T-helper 17 cell (primary cell): ENCODE data around the gene ACOX3. TPM values are rescaled to one million over a fixed set of nuclear protein-coding genes. Genes with fewer than 3 reads are reported as not detected.
"Not testable (repeated sequence)": the region's sequence is repeated elsewhere in the genome, so short reads cannot be mapped to it uniquely, and the experiment has no call there.

Experiments
- ATAC-seq: fragments of 150-1000 bp; cut with Tn5 transposase; 2 replicates; pipeline ENCODE4 v1.10.0; 2021; ENCODE audit warnings: mild to moderate bottlenecking, moderate library complexity
- DNase-seq, 3 donors: peaks; one replicate each; pipeline versions ENCODE4 v3.0.0 to v3.0.0-alpha.2; 2020 to 2021
- H3K9me3 ChIP-seq: one replicate; pipeline ENCODE4 v1.7.0; 2013; ENCODE audit warnings: low read length, mild to moderate bottlenecking; ENCODE audit not compliant: control insufficient read depth, poor library complexity, severe bottlenecking
- H3K27ac Mint-ChIP-seq: one replicate; pipeline ENCODE4 v1.8.0; 2022; ENCODE audit warnings: mild to moderate bottlenecking, moderate library complexity, mixed read lengths
- H3K27me3 Mint-ChIP-seq: one replicate; pipeline ENCODE4 v1.8.0; 2022; ENCODE audit warnings: mixed read lengths
- H3K36me3 Mint-ChIP-seq: one replicate; pipeline ENCODE4 v1.8.0; 2022; ENCODE audit warnings: low read depth, mixed read lengths
- H3K4me1 Mint-ChIP-seq: one replicate; pipeline ENCODE4 v1.8.0; 2022; ENCODE audit warnings: mild to moderate bottlenecking, mixed read lengths
- H3K4me3 Mint-ChIP-seq: one replicate; pipeline ENCODE4 v1.8.0; 2022; ENCODE audit warnings: mild to moderate bottlenecking, moderate library complexity, mixed read lengths
- total RNA-seq, 4 donors: library from RNA in 2 of 4; stranded (reverse) in 2 of 4; gene quantifications; one replicate each; pipeline ENCODE4 v1.2.3 and lab custom pipeline; 2022 to 2026

Gene ACOX3
- total RNA-seq, 2 donors from 2014 or later = 9.6 to 11.3 TPM

DNA sequence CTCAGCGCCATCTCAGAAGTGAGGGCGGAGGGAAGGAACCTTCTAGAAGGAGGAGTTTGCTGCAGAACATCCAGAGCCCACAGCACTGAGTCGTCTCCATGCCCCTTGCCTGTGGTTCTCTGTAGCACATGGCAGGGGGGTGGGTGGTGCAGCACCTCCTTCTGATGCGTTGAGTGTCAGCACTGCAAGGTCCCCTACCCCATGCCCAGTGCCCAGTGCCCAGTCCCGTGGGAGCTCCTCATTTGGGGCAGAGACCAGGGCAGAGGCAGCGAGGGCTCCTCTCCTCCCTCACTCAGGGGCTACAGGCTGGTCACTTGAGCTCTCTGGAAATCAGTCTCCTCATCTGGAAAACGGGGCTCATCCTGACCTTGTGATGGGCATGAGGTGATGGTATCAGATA lies 92.9 kb downstream of the ACOX3 start:
- Mint-ChIP-seq H3K27ac (no peak overlapping the region), H3K4me3 (no peak overlapping the region), H3K27me3 (peaks cover 27% of the 10 kb centered on the region), H3K4me1 (peaks cover 2% of the 10 kb centered on the region), H3K36me3 (no peaks in the 10 kb centered on the region)
- ATAC-seq (no peak), DNase-seq (no peak)
- H3K9me3 ChIP-seq = no peaks in the 10 kb centered on the region

- Mint-ChIP-seq H3K27me3 (peaks cover 32% of the 10 kb centered on the region), H3K36me3 (no peaks in the 10 kb centered on the region), H3K27ac (no peak overlapping the region), H3K4me1 (peaks cover 2% of the 10 kb centered on the region), H3K4me3 (no peak overlapping the region)
- DNase-seq = no peak
- no peak for ATAC-seq
- H3K9me3 ChIP-seq = no peaks in the 10 kb centered on the region
Observed at GRCh38 chr4:8346838-8347605, 93.5 kb downstream of the ACOX3 start.

DNA sequence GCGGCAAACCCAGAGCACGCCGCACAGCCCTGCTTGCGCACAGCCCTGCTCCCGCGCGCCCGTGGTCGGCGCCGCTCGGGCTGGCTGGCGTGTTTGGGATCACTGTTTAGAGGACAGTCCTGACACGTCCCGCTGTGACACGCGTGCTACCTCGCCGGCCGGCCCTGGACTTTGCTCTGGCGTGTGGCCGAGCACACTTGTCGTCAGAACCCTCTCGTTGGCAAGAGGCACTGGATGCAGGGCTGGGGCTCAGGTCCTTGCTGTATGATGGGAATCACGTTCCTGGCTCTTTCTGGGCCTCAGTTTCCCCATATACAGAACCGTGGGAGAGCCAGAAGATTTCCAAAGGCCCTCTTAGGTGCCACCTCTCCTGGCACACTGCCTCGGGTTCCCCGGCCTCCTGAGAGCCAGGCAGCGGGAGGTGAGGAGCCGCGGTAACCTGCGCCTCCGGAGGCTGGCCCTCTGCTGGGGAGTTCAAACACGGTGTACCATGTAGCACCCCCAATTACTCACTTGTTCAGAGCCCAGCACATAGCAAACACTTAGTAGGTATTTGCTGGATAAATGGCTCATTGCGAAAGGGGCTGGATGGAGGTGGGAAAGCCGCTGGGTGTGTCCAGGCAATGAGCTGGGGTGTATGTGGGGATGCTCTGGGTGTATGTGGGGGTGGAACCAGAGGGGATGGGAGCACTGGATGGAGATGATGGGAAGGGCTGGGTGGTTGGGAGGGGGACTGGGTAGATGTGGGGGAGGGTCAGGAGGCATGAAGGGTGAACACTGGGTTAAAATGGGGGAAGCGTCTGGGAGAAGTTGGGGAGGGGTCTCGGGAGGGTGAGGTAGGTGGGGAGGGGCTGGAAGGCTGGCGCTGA lies 94.3 kb downstream of the ACOX3 start:
- Mint-ChIP-seq H3K36me3 (peaks cover 3% of the 10 kb centered on the region), H3K4me1 (peaks cover 2% of the 10 kb centered on the region), H3K4me3 (no peak overlapping the region), H3K27me3 (peaks cover 36% of the 10 kb centered on the region), H3K27ac (no peak overlapping the region)
- ATAC-seq = no peak
- H3K9me3 ChIP-seq = no peaks in the 10 kb centered on the region
- DNase-seq = no peak

DNA sequence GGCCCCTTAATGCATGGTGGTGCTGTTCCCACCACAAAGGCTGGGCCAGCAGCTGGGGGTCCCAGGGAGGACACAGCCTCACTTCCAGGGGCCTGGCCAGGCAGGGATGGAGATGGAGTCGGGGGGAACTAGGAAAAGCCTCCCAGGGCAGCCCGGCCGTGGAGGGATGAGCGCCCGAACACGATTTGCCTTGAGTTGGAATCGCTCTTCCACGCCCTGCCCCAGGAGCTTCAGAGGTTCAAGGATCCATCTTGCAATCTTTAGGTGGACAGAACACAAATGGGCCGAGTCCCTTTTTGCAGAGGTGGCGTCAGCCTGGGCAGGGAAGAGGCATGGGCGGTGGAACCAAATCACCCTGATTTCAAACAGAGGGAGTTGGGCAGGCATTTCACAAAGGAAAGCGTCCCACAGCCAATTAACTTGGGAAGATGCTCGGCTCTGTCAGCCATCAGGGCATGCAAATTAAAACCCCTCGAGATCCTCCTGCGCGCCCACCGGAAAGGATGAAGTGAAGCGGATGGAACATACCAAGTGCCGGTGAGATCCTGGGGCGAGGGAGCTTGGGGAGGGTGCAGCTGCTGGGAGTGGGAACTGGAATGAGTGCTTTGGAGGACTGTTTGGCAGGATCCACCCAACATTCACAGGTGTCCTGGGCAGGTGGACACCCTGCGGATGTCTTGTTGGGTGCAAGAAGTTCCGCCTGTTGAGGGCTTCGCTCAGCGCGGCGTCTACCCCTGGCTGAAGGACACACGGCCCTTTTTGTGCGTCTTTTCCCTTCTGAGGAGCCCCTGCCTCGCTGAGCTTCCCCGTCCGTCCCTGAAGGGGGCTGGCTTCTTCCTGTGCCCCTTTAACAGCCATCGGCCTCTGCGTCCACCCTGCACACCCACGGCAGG lies 95.2 kb downstream of the ACOX3 start:
- ATAC-seq (no peak), DNase-seq (no peak)
- Mint-ChIP-seq H3K27me3 (peaks cover 33% of the 10 kb centered on the region), H3K36me3 (peaks cover 3% of the 10 kb centered on the region), H3K27ac (no peak overlapping the region), H3K4me1 (peaks cover 2% of the 10 kb centered on the region), H3K4me3 (no peak overlapping the region)
- no peaks in the 10 kb centered on the region for H3K9me3 ChIP-seq

- H3K36me3 Mint-ChIP-seq = peaks cover 3% of the 10 kb centered on the region
- H3K4me1 Mint-ChIP-seq = peaks cover 2% of the 10 kb centered on the region
- H3K27ac Mint-ChIP-seq = no peak overlapping the region
- H3K9me3 ChIP-seq = no peaks in the 10 kb centered on the region
- H3K27me3 Mint-ChIP-seq = peaks cover 35% of the 10 kb centered on the region
- DNase-seq (no peak), ATAC-seq (no peak)
- no peak overlapping the region for H3K4me3 Mint-ChIP-seq
Observed at GRCh38 chr4:8344377-8344776, 96.1 kb downstream of the ACOX3 start.

GRCh38 chr4:8343967-8344331 lies 96.6 kb downstream of the ACOX3 start:
- no peak for ATAC-seq
- peaks cover 35% of the 10 kb centered on the region for H3K27me3 Mint-ChIP-seq

GRCh38 chr4:8343262-8343966 lies 97.1 kb downstream of the ACOX3 start:
- peaks cover 2% of the 10 kb centered on the region for H3K4me1 Mint-ChIP-seq
- ATAC-seq = no peak

More at GRCh38 chr4:8343967-8344331, 96.6 kb downstream of the ACOX3 start:
- H3K36me3 Mint-ChIP-seq = peaks cover 3% of the 10 kb centered on the region
- peaks cover 2% of the 10 kb centered on the region for H3K4me1 Mint-ChIP-seq
- DNase-seq = no peak
- H3K27ac Mint-ChIP-seq = no peak overlapping the region
- H3K4me3 Mint-ChIP-seq = no peak overlapping the region
- no peaks in the 10 kb centered on the region for H3K9me3 ChIP-seq

GRCh38 chr4:8342651-8343261 lies 97.8 kb downstream of the ACOX3 start:
- Mint-ChIP-seq H3K4me1 (peaks cover 2% of the 10 kb centered on the region), H3K27me3 (peaks cover 35% of the 10 kb centered on the region), H3K4me3 (no peak overlapping the region), H3K27ac (no peak overlapping the region), H3K36me3 (peaks cover 3% of the 10 kb centered on the region)
- ATAC-seq = no peak
- H3K9me3 ChIP-seq = no peaks in the 10 kb centered on the region
- DNase-seq = no peak

More at GRCh38 chr4:8343262-8343966, 97.1 kb downstream of the ACOX3 start:
- H3K27me3 Mint-ChIP-seq = peaks cover 35% of the 10 kb centered on the region
- DNase-seq = no peak
- peaks cover 3% of the 10 kb centered on the region for H3K36me3 Mint-ChIP-seq
- H3K9me3 ChIP-seq = no peaks in the 10 kb centered on the region
- no peak overlapping the region for H3K27ac Mint-ChIP-seq
- no peak overlapping the region for H3K4me3 Mint-ChIP-seq

- ATAC-seq (no peak), DNase-seq (no peak)
- H3K36me3 Mint-ChIP-seq = peaks cover 3% of the 10 kb centered on the region
- peaks cover 2% of the 10 kb centered on the region for H3K4me1 Mint-ChIP-seq
- H3K27me3 Mint-ChIP-seq = peaks cover 35% of the 10 kb centered on the region
- no peaks in the 10 kb centered on the region for H3K9me3 ChIP-seq
- no peak overlapping the region for H3K4me3 Mint-ChIP-seq
- H3K27ac Mint-ChIP-seq = no peak overlapping the region
Observed at GRCh38 chr4:8341691-8342090, 98.8 kb downstream of the ACOX3 start.

- not testable (repeated sequence) for ATAC-seq, DNase-seq, H3K4me3 Mint-ChIP-seq, H3K4me1 Mint-ChIP-seq, H3K27ac Mint-ChIP-seq, H3K9me3 ChIP-seq, H3K36me3 Mint-ChIP-seq
- peaks cover 35% of the 10 kb centered on the region for H3K27me3 Mint-ChIP-seq
Observed at GRCh38 chr4:8341281-8341680, 99.2 kb downstream of the ACOX3 start.

GRCh38 chr4:8340781-8341241 lies 99.7 kb downstream of the ACOX3 start:
- Mint-ChIP-seq H3K27me3 (peaks cover 31% of the 10 kb centered on the region), H3K4me1 (peaks cover 2% of the 10 kb centered on the region), H3K36me3 (peaks cover 5% of the 10 kb centered on the region), H3K27ac (no peak overlapping the region), H3K4me3 (no peak overlapping the region)
- H3K9me3 ChIP-seq = no peaks in the 10 kb centered on the region
- ATAC-seq (no peak), DNase-seq (no peak)

DNA sequence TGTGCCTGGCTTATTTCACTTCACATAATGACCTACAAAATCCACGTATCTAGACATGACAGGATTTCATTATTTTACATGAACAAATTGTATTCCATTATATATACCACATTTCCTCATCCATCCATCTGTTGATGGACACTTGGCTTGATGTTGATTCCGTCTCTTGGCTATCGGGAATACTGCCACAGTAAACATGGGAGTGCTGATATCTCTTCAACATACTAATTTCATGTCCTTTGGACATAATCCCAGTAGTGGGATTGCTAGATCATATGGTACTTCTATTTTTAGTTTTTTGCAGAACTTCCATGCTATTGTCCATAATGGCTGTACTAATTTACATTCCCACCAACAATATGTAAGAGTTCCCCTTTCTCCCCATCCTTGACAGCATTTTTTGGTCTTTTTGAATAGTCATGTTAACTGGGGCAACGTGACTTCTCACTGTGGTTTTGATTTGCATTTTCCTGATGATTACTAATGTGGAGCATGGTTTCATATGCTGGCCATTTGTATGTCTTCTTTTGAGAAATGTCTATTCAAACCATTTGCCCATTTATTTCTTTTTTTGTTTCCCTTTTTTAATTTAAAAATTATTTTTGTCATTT lies 102.1 kb downstream of the ACOX3 start:
- Mint-ChIP-seq H3K4me1 (no peaks in the 10 kb centered on the region), H3K4me3 (no peak overlapping the region), H3K36me3 (peaks cover 5% of the 10 kb centered on the region), H3K27ac (no peak overlapping the region), H3K27me3 (peaks cover 20% of the 10 kb centered on the region)
- peaks cover 3% of the 10 kb centered on the region for H3K9me3 ChIP-seq
- DNase-seq (no peak), ATAC-seq (no peak)
